Endothelial cell (in vitro differentiated cells): ENCODE results near the gene GADD45G. TPM values are rescaled to one million over a fixed set of nuclear protein-coding genes. Genes with fewer than 3 reads are reported as not detected.
A peak's percentile ranks its signal among the peaks of the same experiment; 100 is the strongest.

Experiments used
- DNase-seq: peaks from one replicate; pipeline ENCODE4 v3.0.0; 2021; ENCODE audit warnings: low spot score
- H3K27ac Mint-ChIP-seq: one replicate; pipeline ENCODE4 v1.8.0; 2021; ENCODE audit warnings: mixed read lengths, inconsistent platforms; ENCODE audit not compliant: unreplicated experiment
- H3K27me3 Mint-ChIP-seq: one replicate; pipeline ENCODE4 v1.8.0; 2021; ENCODE audit warnings: mild to moderate bottlenecking, moderate library complexity, mixed read lengths, inconsistent platforms; ENCODE audit not compliant: unreplicated experiment
- H3K36me3 Mint-ChIP-seq: one replicate; pipeline ENCODE4 v1.8.0; 2021; ENCODE audit warnings: mild to moderate bottlenecking, low read depth, mixed read lengths, inconsistent platforms; ENCODE audit not compliant: unreplicated experiment
- H3K4me1 Mint-ChIP-seq: one replicate; pipeline ENCODE4 v1.8.0; 2021; ENCODE audit warnings: mild to moderate bottlenecking, mixed read lengths, inconsistent platforms; ENCODE audit not compliant: unreplicated experiment
- H3K4me3 Mint-ChIP-seq: one replicate; pipeline ENCODE4 v1.8.0; 2021; ENCODE audit warnings: mild to moderate bottlenecking, mixed read lengths, inconsistent platforms; ENCODE audit not compliant: unreplicated experiment
- H3K9me3 Mint-ChIP-seq: one replicate; pipeline ENCODE4 v1.8.0; 2021; ENCODE audit warnings: mixed read lengths, inconsistent platforms; ENCODE audit not compliant: unreplicated experiment
- total RNA-seq: library from RNA; stranded (reverse); fragmentation: NEBNext Ultra II Directional; extraction: Animal tissue kit (Norgen Biotek cat#: 25700); gene quantifications from one replicate; pipeline ENCODE4 v1.2.1, GENCODE V29; 2021; ENCODE audit not compliant: unreplicated experiment
- TF ChIP-seq, protein P1 (sequence below): fragments of 200-600 bp; sonication (generic); IDR thresholded peaks from one replicate; pipeline ENCODE4 v1.5.0; 2021; ENCODE audit warnings: antibody characterized with exemption; ENCODE audit not compliant: unreplicated experiment

GADD45G gene
- total RNA-seq, 1 donor from 2014 or later = 6.2 TPM

DNA sequence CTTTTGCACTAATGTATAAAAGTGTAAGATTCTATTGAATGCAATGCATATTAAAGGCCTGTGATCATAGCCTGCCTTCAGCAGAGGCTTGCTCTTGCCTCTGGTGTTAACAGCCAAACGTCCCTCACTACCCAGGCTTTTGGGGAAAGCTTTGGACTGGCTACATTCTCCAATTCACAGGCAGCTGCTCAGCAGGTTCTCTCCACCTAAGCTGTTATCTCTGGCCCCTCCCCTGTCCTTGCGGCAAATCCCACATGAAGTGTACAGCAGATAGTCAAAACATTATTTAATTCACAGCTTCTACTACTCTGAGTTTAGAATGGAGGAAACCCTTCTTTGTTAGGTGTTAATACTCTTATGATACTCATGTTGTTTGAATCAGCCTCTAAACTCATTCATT, 45.9 kb upstream of the GADD45G start:
- Mint-ChIP-seq H3K9me3 (no peaks in the 10 kb centered on the region), H3K27me3 (peaks cover 3% of the 10 kb centered on the region), H3K27ac (no peak overlapping the region), H3K4me1 (peaks cover 22% of the 10 kb centered on the region), H3K36me3 (no peaks in the 10 kb centered on the region), H3K4me3 (no peak overlapping the region)
- no peak for DNase-seq
- TF ChIP-seq, protein P1, sequence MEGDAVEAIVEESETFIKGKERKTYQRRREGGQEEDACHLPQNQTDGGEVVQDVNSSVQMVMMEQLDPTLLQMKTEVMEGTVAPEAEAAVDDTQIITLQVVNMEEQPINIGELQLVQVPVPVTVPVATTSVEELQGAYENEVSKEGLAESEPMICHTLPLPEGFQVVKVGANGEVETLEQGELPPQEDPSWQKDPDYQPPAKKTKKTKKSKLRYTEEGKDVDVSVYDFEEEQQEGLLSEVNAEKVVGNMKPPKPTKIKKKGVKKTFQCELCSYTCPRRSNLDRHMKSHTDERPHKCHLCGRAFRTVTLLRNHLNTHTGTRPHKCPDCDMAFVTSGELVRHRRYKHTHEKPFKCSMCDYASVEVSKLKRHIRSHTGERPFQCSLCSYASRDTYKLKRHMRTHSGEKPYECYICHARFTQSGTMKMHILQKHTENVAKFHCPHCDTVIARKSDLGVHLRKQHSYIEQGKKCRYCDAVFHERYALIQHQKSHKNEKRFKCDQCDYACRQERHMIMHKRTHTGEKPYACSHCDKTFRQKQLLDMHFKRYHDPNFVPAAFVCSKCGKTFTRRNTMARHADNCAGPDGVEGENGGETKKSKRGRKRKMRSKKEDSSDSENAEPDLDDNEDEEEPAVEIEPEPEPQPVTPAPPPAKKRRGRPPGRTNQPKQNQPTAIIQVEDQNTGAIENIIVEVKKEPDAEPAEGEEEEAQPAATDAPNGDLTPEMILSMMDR = no peak

DNA sequence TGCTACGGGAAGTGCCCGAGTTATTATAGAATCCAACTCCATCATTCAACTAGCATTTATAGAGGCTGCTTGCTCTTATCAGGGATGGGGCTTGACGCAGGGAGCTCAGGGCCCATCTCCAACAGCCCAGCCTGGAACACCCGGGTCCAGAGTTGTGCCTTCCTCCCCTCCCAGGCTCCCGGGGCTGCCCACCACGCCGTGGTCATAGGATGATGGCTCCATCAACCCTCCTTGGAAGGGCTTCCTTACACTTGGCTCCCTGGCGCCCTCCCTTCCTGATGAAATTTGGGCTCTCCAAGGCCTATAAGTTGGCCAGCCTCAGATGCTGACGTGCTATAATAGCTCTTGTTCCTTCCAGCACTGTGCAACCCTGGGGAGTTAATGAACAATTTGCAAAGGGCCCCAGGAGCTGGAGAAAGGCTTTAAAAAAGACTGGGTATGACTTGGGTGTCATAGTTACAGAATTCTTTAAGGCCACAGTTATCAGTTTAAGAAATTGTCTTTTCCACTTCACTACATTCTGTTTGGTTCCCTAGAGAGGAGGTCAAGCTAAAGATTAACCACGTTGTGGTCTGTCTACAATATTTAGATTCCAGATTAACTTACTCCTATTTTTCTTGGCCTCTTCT, 42.5 kb upstream of the GADD45G start:
- H3K4me3 Mint-ChIP-seq = no peak overlapping the region
- no peaks in the 10 kb centered on the region for H3K36me3 Mint-ChIP-seq
- H3K27me3 Mint-ChIP-seq = peaks cover 5% of the 10 kb centered on the region
- no peak overlapping the region for H3K27ac Mint-ChIP-seq
- no peak for DNase-seq
- TF ChIP-seq, protein P1 = no peak
- no peaks in the 10 kb centered on the region for H3K9me3 Mint-ChIP-seq
- no peaks in the 10 kb centered on the region for H3K4me1 Mint-ChIP-seq

DNA sequence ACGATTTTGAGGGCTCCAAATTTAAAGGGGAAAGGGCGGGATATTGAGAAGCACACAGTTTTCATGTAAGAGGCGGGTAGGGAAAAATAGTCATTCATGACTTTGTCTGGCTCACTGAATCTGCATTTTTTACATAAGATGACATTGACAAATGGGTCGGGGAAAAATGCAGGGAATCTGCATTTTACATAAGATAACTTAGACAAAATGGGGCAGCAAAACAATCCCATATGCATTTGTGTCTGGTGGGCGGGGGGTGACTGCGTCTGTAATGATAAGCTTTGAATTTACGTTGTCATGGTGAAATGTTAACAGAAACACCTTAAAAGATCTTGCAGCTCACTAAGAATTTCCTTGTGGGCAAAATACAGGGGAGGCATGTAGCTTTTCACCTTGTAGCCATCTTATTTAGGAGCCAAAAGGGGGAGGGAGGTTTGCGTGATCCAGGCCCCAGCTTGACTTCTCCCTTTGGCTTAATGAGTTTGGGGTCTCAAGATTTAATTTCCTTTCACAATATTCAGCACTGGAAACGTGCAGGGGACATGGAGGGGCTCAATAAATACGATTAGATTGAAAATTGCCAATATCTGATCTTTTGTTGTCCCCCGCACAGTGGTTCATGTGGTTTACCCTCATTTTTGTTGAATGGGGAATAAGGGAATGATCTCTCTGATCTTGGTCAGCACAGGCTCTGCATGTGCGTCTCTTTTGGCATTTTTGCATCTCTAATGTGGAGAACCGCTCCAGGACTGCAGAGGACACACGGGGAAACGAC, 41.1 kb upstream of the GADD45G start:
- no peak overlapping the region for H3K27ac Mint-ChIP-seq
- no peak for DNase-seq
- TF ChIP-seq, protein P1 = no peak
- H3K4me3 Mint-ChIP-seq = no peak overlapping the region
- peaks cover 5% of the 10 kb centered on the region for H3K27me3 Mint-ChIP-seq
- no peaks in the 10 kb centered on the region for H3K36me3 Mint-ChIP-seq
- H3K4me1 Mint-ChIP-seq = no peaks in the 10 kb centered on the region
- no peaks in the 10 kb centered on the region for H3K9me3 Mint-ChIP-seq

DNA sequence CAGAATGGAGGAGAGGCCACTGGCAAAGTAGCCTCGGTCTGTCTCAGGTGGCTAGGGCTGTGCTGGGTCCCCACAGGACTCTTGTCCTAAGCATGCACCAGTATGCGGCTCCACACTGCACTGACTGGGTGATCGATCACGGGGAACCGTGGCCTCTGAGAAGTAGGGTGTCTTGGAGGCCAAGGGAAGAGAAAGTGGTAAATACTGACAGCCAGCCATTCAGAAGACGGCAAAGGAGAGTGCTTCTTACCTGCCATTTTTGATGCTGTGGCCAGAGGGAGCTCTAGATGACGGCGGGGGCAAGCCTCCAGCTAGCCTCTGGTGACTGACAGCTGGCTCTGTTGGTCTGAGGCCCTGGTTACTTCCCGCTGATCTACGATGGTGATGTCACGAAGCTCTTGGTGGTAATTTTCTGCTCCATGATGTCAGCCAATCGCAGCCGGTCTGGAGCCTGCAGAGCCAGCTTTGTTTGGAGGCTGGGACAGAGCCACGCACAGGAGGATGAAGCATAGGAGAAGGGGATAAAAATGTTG, 40.4 kb upstream of the GADD45G start:
- H3K36me3 Mint-ChIP-seq = no peaks in the 10 kb centered on the region
- no peak overlapping the region for H3K27ac Mint-ChIP-seq
- peaks cover 7% of the 10 kb centered on the region for H3K27me3 Mint-ChIP-seq
- no peaks in the 10 kb centered on the region for H3K9me3 Mint-ChIP-seq
- H3K4me3 Mint-ChIP-seq = no peak overlapping the region
- TF ChIP-seq, protein P1 = no peak
- H3K4me1 Mint-ChIP-seq = no peaks in the 10 kb centered on the region
- DNase-seq = peak; percentile 42

DNA sequence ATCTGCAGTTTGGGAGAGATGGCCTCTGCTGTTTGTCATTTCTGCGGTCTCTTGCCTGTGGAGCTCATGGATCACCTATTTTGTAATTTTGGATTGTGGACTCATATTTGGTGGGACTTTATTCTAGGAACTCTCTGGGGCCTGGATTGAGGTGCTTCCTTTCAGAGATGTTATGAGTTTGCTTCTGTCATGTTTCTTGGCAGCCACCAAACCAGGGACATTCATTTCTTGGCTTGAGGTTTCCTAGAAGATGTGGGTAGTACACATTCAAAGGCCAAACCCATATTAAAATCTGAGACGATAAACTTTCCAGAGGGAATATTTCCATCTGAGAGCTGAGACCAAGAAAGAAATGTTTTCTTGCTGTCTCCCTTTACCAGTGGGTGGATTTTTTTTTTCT, 37.2 kb upstream of the GADD45G start:
- Mint-ChIP-seq H3K27me3 (peaks cover 5% of the 10 kb centered on the region), H3K4me3 (no peak overlapping the region), H3K36me3 (no peaks in the 10 kb centered on the region), H3K27ac (no peak overlapping the region), H3K9me3 (no peaks in the 10 kb centered on the region), H3K4me1 (peaks cover 7% of the 10 kb centered on the region)
- no peak for DNase-seq
- TF ChIP-seq, protein P1 = no peak
